A549 (cell line): ENCODE measurements around the gene ZNF385B.

Experiments
- CHD4 ChIP-seq: fragments of 200-600 bp; sonication (generic); IDR thresholded peaks from 2 replicates; pipeline ENCODE4 v1.6.1; 2016; ENCODE audit warnings: antibody characterized with exemption, mild to moderate bottlenecking, borderline replicate concordance
- CTCF ChIP-seq: fragments of >200 bp; sonication (Bioruptor Twin); formaldehyde crosslinking; IDR thresholded peaks from 3 replicates; pipeline ENCODE4 v1.5.1; 2016
- EP300 ChIP-seq, 2 experiments: fragments of >200 bp; sonication (Bioruptor Twin); formaldehyde crosslinking; IDR thresholded peaks; 2 replicates in 1 of 2; 3 replicates in 1 of 2; pipeline ENCODE4 v1.6.1; 2016 to 2017
- SMC3 ChIP-seq: fragments of >200 bp; sonication (Bioruptor Twin); formaldehyde crosslinking; IDR thresholded peaks from 3 replicates; pipeline ENCODE4 v1.6.1; 2018; ENCODE audit warnings: inconsistent platforms
- USF2 ChIP-seq: fragments of 450-650 bp; IDR thresholded peaks from 2 replicates; pipeline ENCODE4 v1.6.1; 2014; ENCODE audit warnings: antibody characterized with exemption
- TF ChIP-seq, protein P1 (sequence below): IDR thresholded peaks from 2 replicates; pipeline ENCODE4 v1.6.1; 2012

DNA sequence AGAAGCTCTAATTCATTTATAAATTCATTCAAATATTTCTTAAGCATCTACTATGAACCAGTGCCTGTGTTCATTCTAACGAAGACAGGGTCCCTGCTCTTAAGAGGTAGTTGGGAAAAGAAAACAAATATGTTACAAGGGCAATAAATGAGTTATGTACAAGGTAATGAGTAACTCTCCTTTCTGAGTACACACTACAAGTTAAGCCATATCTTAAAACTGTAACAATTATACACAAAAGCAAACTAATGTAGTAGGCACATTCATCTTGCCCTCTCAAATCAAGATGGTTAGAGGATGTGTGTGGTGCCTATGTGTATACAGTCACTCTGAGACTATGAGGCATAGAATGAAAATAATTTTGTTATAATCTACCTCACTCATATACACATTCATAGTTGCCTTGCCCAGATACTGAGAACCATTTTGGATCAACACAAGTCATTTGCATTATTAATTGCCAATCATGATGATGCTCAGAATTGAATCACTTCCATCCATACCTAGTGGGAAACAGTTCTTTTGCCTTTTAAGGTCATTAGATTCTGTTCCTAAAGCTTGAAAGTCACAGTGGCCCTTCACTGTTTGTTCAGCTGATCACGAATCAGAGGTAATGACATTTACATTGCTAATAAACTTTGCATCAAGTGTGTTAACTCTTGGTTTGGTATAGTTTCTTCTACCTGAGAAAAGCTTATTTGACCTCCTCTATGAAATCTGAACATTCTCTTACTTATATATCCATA, 283.1 kb downstream of the ZNF385B start:
- no peak for TF ChIP-seq CTCF
- TF ChIP-seq CHD4, result no peak
- no peak for TF ChIP-seq USF2
- no peak for TF ChIP-seq EP300 (IDR thresholded peaks at IDR 0.05)
- TF ChIP-seq, protein P1, sequence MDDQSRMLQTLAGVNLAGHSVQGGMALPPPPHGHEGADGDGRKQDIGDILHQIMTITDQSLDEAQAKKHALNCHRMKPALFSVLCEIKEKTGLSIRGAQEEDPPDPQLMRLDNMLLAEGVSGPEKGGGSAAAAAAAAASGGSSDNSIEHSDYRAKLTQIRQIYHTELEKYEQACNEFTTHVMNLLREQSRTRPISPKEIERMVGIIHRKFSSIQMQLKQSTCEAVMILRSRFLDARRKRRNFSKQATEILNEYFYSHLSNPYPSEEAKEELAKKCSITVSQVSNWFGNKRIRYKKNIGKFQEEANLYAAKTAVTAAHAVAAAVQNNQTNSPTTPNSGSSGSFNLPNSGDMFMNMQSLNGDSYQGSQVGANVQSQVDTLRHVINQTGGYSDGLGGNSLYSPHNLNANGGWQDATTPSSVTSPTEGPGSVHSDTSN, result no peak
- no peak for TF ChIP-seq SMC3
